ENCODE results near the gene NOS1AP.

Gene NOS1AP

DNA sequence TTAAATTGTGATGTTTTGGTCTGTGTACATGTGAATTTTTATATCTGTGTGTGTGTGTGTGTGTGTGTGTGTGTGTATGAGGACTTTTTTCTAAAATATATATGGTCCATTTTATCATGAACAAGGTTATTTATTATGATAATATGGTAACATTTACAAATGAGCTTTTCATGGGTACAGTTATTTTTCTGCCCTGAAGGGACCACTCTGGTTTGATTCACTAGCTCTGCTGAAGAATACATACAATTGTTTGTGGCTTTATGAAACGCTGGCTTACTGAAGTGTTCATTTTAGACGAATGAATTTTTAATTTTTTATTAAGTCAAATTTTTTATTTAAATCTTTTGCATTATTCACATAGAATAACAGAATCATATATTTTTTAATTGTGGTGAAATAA lies 235.2 kb downstream of the NOS1AP start:
- no peak for DNase-seq

DNA sequence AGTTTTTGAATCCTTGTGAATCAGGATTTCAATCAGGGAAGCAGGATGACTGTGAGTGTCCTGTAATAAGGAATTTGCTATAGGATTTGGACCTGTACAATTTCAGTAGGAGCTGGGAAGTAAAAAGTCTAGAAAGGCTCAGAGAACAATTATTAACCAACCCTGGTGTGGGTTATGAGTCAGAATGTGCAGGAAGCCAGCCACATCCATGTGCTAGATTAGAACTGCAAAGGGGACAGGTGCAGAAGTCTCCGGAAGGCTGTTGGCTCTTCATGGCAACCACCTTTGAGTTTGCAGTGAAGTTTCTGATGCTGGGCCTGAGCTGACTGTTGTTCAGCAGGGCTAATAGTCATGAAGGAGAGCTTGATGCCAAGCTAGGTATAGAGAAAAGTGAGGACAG lies 236.5 kb downstream of the NOS1AP start:
- no peak for DNase-seq

DNA sequence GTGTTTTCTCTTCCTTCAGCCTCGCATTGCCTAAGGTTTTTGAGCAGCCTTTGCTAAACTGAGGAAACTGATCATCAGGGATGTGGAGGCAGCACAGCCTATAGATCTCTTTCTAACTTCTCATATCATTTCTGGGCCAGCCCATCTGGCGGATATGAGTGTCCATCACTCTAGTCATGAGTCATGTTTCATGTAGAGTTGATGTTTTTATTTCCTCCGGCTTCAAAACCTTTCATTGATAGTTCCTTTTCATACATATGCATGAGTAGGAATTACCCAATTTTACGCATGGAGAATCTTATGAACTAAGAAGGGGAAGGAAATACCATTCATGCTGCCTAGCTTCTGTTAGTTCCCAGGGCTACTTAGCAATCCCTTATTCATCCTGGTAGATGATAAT lies 240.8 kb downstream of the NOS1AP start:
- no peak for DNase-seq

DNA sequence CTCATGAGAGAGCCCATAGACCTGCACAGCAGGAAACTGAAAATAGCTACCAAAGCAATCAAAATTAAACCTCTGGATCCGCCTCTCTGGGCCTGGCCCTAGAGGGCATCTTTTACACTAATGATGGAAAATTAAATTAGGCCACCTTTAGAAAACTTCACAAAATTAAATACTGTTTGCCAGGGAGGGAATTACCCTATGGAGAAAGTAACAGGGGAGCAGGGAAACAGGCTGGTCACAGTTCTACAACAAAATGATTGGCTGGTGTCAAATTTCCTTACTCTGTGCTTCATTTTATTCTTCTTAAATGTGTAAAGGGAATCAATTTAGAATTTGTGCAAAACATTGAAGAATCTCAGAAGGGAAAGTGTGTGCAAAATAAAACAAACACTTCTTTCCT lies 244.7 kb downstream of the NOS1AP start:
- DNase-seq, result no peak

DNA sequence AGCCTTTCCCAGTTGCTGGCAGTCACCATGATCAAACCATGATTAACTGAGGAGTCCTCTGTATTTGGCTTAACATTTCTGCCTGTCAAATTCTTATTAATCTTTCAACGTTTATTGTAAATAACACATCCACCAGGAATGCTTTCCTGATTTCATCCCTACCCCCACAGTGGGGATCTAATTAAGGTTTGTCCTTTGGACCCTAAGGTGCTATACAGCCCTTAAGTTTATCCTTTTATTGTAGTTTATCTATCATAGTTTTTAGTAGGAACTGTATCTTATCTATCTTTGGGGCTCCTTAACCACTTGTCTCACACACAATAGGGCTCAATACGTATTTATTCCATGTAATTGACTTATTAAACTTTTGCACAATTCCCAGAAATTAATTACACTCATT lies 246.2 kb downstream of the NOS1AP start:
- DNase-seq, result no peak

DNA sequence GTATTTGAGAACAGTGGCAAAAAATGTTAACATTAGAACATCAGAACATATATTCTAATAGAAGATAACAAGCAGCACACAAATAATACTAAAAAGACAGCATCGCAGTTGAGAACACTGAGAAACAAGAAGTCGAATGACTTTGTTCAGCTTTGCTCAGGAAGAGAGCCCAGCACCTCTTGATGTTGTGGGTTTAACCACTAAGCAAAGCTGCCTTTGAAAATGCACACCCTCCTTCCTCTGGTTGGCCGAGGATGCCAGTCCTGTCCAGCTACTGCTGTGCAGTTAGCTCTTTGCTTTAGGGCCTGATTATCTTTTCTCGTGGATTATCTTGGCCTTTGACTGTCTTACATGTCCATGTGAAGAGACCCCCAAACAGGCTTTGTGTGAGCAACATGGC lies 246.7 kb downstream of the NOS1AP start:
- DNase-seq, result no peak

DNA sequence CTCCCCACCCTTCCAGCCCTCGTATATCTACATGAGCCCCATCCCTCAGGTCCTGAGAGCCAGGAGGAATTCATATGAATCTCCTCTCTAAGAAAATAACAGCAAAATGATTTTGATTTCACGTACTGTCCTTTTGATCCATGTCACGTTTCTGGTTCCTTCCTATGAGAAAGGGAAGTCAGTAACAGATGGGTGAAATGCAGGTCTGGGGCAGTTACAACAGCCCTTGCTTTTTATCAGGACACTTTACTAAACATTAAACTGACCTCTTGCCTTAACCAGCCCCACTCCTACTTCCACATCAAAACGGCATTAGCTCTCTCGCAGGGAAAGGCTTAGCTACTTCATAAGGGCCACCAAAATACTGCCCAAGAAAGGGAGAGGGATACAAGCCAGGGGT lies 248.1 kb downstream of the NOS1AP start:
- no peak for DNase-seq

DNA sequence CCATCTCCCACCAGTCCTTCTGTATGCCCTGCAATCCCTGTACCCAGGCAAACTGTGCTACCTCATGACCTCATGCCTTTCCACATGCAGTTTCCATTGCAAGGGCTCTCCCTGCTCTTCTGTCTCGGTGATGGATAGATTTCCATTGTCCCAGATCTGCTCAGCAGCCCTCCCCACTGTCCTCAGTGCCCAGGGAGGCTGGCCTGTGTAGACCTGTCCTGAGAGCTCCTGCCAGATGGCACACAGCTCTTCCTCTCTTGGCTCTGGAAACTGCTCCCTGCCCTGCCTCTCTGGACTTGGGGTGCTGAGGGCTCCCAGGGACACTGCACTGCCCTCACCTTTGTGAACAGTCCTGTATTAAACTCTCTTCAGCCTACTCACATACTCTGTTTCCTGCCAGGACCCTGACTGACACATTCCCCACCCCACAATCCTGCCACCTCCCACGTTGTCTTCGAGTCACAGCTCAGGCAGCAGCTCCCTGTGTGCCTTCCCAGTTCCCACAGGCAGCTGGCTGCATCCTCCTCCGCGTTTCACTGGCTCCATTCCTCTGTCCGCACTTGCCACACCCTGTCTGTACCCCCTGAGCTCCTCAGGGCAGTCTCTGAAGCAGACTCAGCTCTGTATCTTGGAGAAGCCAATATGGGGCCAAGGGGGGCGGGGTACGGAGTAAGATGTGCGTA lies 250.1 kb downstream of the NOS1AP start:
- DNase-seq, result no peak

DNA sequence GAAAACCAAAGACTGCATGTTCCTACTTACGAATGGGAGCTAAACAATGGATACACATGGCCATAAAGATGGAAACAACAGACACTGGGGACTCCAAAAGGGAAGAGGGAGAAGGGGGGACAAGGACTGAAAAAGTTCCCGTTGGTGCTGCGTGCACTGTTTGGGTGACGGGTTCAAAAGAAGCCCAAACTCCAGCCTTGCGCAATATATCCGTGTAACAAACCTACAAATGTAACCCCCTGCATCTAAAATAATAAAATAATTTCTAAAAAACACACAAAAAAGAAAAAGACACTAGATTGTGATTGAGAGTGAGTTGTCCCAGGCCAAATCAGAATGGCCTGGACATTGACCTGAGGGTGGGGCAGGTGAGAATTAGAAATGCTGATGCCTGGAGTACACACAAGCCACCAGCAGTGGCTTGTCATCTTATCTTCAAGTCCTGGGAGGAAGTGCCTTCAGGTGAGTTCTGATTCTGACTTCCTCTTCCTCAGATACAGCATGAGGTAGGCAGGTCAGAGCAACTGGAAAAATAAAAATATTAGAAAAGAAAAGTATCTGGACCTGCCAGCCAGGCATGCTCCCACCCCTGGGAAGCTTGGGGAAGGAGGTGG lies 252.4 kb downstream of the NOS1AP start:
- DNase-seq, result no peak

DNA sequence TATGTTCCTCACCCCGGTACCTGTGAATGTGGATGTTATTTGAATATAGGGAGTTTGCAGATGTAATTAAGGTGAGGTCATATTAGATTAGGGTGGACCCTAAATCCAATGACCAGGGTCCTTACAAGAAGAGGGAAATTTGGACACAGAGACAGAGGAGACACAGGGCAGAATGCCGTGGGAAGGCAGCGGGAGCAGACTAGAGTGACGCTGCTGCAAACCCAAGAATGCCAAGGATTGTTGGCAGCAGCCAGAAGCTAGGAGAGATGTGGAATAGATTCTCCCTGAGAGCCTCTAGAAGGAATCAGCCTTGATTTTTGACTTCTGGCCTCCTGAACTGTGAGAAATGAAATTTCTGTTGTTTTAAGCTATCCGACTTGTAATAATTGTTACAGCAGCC lies 253.5 kb downstream of the NOS1AP start:
- no peak for DNase-seq

DNA sequence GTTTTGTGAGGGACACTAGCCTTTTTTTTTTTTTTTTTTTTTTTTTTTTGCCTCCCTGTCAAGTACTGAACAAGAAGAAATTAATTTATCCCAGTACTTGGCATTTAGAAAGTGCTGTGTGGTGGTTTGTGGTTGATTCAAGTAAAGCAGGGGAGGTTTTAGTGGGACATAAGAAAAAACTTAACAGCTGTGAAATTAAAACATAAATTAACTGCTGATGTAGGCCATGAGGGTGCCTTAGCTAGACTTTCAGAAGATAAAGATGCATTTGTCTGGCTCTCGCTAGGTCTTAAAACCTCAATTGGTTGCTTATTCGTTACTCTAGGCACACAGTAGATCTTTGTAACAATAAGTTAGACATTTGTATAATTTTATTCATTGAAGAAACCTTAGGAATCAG lies 254.9 kb downstream of the NOS1AP start:
- DNase-seq, result no peak

DNA sequence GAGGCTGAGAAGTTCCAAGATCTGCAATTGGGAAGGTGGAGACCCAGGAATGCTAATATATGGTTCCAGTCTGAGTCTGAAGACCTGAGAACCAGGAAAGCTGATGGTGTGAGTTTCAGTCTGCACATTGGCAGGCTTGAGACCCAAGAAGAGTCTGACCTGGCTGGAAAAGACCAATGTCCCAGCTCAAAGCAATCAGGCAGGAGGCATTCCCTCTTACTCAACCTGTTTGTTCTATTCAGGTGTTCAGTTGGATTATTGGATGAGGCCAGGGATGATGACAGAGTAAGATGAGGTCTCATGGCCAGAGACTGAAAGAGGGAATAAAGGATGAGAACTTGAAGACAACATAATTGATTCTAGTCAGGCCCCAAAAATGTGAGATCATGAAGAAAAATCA lies 257.1 kb downstream of the NOS1AP start:
- DNase-seq, result no peak

DNA sequence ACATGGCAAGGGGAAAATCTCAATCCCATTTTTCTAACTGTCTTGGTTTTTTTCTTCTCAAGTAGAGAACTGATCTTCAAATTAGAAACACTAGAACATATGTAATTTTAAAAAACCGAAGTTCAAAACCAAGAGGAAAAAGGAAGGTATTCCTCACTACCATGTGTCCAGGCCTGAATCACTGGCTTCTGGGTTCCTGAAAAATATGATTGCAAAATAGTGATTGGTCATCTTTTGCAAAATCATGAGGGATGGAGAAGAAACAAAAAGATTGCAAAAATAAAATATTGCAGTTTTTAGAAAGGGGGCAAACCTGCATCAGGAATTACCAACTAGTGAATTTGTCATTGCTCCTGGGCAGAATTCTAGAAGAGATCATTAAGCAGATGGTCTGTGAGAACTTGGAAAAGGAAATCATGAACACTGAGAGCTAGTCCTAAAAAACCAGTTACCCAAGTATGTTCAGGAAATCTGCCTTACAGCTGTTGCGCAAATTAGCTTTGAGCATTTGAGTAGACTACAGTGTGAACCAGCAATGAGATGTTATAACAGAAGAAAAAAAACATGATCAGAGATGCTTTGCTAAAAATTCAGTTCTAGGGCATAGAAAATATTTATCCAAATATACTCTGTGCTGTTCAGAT lies 257.8 kb downstream of the NOS1AP start:
- no peak for DNase-seq

DNA sequence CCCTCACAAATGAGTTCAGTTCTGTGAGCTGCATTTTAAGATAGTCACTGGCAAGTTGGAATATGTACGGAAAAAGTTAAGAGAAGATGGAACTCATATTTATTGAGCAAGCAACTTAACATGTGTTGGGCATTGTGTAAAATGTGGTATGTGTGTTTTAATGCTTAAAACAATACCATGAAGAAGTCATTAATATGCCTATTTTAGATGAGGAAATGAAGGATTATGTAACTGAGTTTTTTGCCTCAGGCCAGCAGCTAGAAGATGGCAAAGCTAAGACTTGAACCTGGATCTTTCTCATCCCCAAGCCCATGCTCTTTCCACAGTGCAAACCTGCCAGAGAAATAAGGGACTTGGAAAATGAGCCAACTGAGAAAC lies 258.3 kb downstream of the NOS1AP start:
- no peak for DNase-seq

DNA sequence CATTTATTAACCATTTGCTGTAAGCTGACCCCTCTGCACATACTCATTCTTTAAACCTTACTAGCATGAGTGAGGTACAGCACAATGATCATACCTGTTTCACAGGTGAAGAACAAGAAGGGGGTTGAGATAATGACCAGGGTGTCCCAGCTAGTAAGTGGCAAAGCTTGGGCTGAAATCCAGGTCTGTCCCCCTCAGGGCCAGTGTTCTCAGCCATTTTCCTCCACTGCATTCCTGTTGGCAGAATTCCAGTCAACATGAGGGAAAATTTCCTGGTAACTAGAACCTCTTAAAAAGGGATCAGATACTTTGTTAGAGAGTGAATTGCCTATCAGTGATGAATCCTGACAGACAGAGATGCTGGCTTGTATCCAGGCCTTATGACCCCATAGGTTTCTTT lies 259.0 kb downstream of the NOS1AP start:
- DNase-seq, result no peak

DNA sequence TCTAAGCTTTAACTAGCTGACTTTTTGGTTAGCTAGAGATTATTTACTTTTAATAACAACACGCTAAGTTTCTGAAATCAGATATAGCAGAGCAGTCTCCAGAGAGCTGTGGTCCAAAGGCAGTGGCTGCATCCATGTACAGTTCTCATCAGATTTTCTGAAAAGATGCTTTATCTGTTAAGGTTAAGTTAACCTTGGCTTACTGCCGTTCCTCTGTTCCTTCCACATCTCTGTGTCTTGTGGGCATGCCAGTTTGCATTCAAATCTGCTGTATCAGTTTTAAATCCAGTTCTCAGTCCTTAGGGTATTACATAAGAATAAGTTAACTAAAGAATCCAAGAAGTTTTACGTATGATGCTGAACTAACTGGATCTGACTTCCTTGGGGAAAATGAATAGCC lies 260.3 kb downstream of the NOS1AP start:
- DNase-seq, result no peak

DNA sequence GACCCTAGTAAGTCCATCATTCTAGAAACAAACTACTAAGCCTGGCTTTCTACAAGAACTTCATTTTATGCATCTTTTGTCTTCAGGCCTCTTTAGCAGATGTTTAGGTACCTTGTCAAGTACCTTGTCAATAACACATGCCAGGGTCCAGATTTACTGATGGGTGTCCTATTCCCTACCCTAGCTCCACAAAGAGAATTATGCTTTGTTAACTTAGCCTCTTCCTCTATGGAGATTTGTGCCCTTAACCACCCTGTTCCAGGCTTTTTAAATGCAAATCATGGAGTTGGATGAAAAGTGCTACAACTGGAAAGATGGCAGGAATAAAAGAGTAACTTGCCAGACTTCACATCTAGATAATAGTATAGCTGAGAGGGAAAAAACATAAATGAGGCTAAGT lies 264.5 kb downstream of the NOS1AP start:
- no peak for DNase-seq

DNA sequence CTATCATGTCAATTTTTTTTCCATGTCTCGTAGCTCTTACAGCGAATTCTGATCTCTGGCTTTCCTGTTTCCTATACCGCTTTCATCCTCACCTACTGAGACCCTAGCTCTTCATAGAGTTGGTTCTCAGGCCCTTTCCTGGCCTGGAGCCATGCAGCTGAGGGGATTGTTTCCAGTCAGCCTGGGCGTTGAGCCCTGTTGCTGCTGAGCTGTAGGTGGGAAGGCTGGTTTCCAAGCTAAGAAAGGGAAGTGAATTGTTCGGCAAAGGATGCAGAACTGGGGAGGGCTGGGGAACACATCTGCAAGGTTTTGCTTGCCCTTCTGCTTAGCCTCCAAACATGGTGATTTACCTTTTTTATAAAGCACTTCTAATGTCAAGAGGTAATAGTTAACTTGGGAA lies 265.6 kb downstream of the NOS1AP start:
- DNase-seq, result no peak

DNA sequence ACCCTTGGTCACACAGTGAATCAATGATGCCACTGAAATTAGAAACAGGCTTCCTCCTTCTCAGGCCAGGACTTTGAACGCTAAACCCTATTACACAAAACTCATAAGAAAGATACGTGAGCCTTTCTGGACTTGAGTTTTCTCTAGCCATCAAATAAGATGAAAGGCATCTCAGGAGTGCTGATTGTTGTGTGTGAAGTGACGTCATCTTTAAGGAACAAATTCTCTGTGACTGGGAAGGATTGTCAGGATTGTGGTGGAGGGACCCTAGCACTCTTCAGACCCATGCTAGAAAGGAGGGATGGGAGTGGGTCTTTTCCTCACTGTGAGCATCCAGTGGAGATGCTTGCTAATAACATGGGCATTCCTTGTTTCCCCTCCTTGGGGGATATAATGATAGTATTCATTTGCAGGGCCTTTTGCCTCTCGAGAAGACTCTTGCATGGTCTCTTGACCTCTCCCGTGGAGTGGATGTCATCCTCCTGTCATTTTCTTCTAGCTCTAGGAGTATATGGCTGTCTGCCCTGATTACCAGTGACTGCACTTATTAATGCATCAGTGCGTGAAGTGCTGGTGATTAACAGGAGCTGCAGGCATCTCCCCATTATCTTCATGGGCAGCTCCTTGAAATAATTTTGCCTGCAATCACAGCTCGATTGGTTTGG lies 267.3 kb downstream of the NOS1AP start:
- DNase-seq, result no peak

DNA sequence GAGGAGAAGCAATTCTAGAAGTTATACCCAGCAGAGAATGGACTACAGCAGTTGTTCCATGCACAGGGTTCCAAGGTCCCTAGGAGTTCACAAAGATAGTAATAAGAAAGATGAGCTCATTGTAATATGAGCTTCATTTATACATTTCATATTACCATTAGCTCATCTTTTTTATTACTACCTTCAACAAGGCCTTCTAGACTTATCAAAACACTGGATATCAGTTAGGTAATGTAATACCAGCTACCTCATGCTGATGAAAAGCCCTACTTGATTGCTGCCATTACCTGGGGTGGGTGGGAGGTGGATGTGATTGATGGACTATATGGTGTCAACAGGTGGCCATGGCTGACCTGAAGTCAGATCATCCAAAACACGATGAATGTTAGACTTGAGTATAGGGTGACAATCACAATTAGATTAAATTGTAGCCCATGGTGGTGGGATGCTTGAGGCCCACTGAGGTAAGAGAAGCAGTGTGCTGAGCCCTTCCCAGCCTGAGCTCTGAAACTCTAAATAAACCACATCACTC lies 273.0 kb downstream of the NOS1AP start:
- DNase-seq, result no peak

DNA sequence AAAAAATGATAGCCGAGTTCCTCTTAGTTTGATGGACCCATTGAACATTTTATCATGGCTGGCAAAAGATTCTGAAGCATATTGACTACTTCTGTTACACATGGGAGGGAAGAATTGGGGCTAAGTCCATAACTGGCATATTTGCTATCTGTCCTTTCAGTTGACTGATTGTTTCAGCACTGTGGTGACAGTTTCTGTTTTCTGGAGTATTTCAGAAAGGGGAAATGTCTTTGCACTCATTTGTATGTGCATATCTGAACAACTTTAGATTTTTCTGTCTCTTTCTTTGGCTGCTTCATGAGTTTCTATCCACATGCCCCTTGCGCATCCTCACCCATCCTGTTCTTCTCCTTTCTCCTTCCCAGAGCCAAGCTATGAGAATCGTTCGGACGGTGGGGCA lies 274.0 kb downstream of the NOS1AP start:
- DNase-seq, result no peak

DNA sequence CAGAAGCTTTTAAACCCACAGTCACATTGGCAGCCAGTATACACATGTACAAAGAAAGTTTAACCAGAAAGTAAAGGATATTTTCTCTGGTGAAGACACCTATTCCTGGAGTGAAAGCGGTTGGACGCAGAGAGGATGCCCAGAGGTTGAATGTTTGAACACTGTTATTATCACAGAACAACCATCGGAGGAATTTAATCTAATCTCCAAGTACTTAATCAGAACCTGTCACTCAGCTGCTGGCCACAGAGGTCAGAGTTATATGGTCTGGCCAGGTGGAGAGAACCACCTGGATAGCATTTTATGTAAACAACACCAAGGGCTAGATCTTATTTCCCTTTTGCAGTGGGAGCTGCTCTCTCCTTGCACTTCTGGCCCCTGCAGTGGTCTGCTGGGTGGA lies 277.8 kb downstream of the NOS1AP start:
- DNase-seq, result no peak

DNA sequence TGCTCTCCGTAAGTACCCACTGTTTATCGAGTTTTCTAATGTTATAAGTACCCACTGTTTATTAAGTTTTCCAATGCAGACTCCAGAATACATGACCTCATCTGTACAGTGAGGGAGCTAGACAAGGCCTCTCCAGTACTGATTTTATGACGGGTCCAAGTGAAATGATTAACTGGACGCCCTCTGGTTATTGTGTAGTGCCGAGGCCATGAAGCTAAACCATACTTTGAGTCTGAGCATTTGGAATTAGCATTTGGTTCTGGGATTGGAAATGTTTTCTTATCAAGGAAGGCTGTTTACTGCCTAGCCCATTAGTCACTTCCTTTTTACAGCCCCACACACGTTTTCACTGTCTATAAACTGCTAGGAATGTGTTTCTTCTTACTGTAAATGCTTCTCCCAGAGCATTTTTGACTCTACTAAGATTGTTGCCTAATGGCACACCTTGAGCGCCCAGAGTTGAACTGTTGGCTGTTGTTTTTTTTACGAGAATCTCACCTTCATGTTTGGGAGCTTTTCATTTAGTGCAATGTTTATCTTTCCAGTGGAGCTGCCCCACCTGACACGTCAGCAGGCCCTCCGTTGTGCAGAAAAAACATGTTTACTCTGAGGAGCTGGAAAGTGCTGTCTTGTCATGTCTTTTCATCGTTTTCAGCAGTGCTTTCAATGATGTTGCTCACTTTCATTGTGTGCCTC lies 280.3 kb downstream of the NOS1AP start:
- no peak for DNase-seq
